HEK293 (cell line): ENCODE data around the gene LRRC26.

Experiments used
- BCL11A ChIP-seq: fragments of 450-650 bp; formaldehyde crosslinking; IDR thresholded peaks from 2 replicates; pipeline ENCODE4 v1.5.1; 2016; ENCODE audit warnings: low read depth, missing biosample characterization, missing genetic modification characterization
- GLIS1 ChIP-seq: fragments of 450-650 bp; formaldehyde crosslinking; IDR thresholded peaks from 2 replicates; pipeline ENCODE4 v1.5.1; 2016; ENCODE audit warnings: missing biosample characterization, missing genetic modification characterization
- KLF10 ChIP-seq: fragments of 450-650 bp; IDR thresholded peaks from 2 replicates; pipeline ENCODE4 v1.5.1; 2018; ENCODE audit warnings: missing biosample characterization, mild to moderate bottlenecking, missing genetic modification characterization
- ZBTB1 ChIP-seq: fragments of 450-650 bp; formaldehyde crosslinking; IDR thresholded peaks from 2 replicates; pipeline ENCODE4 v1.5.1; 2016; ENCODE audit warnings: missing biosample characterization, missing genetic modification characterization
- ZEB2 ChIP-seq: fragments of 450-650 bp; formaldehyde crosslinking; IDR thresholded peaks from 2 replicates; pipeline ENCODE4 v1.5.1; 2016; ENCODE audit warnings: missing biosample characterization, missing genetic modification characterization
- ZNF23 ChIP-seq: fragments of 450-650 bp; formaldehyde crosslinking; IDR thresholded peaks from 2 replicates; pipeline ENCODE4 v1.5.1; 2016; ENCODE audit warnings: missing biosample characterization, missing genetic modification characterization, borderline replicate concordance
- ZNF610 ChIP-seq: fragments of 450-650 bp; formaldehyde crosslinking; IDR thresholded peaks from 2 replicates; pipeline ENCODE4 v1.5.1; 2016; ENCODE audit warnings: missing biosample characterization, missing genetic modification characterization, borderline replicate concordance
- ZNF621 ChIP-seq: fragments of 450-650 bp; formaldehyde crosslinking; IDR thresholded peaks from 2 replicates; pipeline ENCODE4 v1.5.1; 2017; ENCODE audit warnings: missing biosample characterization, missing genetic modification characterization
- TF ChIP-seq, protein P1 (sequence below): fragments of 450-650 bp; formaldehyde crosslinking; IDR thresholded peaks from 2 replicates; pipeline ENCODE4 v1.5.1; 2016; ENCODE audit warnings: missing biosample characterization, missing genetic modification characterization

- TF ChIP-seq GLIS1, result no peak
- TF ChIP-seq, protein P1, sequence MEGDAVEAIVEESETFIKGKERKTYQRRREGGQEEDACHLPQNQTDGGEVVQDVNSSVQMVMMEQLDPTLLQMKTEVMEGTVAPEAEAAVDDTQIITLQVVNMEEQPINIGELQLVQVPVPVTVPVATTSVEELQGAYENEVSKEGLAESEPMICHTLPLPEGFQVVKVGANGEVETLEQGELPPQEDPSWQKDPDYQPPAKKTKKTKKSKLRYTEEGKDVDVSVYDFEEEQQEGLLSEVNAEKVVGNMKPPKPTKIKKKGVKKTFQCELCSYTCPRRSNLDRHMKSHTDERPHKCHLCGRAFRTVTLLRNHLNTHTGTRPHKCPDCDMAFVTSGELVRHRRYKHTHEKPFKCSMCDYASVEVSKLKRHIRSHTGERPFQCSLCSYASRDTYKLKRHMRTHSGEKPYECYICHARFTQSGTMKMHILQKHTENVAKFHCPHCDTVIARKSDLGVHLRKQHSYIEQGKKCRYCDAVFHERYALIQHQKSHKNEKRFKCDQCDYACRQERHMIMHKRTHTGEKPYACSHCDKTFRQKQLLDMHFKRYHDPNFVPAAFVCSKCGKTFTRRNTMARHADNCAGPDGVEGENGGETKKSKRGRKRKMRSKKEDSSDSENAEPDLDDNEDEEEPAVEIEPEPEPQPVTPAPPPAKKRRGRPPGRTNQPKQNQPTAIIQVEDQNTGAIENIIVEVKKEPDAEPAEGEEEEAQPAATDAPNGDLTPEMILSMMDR (tag by site-specific recombination), result no peak
- no peak for TF ChIP-seq ZNF23
- TF ChIP-seq KLF10 (tag by site-specific recombination), result no peak
- TF ChIP-seq ZBTB1, result no peak
- no peak for TF ChIP-seq ZNF610 (tag by site-specific recombination)
- no peak for TF ChIP-seq ZNF621 (tag by site-specific recombination)
- no peak for TF ChIP-seq BCL11A
- TF ChIP-seq ZEB2 (tag by site-specific recombination), result no peak
These were observed 45.5 kb upstream of the LRRC26 start for GRCh38 chr9:137215196-137215986.
